Midbrain (tissue), 1 donor: ENCODE data around the gene ETV6.

Experiments
- DNase-seq: peaks from one replicate; lab custom pipeline; 2025; lab: John Stamatoyannopoulos, UW

ETV6 gene

DNA sequence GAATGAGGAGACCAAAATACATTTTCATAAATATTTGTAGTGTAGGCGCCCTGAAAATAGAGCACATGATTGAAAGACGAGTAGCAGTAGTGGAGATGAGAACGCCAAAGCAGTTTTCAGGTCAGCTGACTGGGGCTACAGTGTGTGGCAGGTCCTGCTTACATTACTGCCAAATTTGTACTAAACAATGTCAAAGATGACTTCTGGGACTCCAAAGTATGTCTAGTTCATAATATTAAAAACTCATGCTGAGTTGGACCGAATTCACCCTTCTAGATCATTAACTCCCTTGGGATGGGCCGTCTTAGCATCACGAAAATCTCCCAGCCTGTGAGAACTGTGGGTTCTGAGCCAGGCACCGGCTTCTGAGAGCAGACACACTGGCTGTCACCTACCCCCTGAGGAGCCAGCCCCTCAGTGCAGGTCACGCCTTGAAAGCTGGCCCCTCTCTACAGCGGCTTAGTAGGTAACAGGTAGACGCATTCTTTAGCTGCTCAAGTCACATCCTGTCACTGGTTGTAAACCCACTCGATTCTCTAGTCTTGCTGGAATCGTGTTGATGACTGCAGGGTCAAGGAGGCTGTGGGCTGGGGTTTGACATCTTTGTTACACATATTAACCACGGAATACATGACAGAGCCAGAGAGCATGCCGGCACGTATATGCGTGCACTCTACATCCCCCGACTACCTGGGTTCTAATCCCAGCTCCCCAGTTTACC is 210.4 kb downstream of the ETV6 start:
- no peak for DNase-seq

DNA sequence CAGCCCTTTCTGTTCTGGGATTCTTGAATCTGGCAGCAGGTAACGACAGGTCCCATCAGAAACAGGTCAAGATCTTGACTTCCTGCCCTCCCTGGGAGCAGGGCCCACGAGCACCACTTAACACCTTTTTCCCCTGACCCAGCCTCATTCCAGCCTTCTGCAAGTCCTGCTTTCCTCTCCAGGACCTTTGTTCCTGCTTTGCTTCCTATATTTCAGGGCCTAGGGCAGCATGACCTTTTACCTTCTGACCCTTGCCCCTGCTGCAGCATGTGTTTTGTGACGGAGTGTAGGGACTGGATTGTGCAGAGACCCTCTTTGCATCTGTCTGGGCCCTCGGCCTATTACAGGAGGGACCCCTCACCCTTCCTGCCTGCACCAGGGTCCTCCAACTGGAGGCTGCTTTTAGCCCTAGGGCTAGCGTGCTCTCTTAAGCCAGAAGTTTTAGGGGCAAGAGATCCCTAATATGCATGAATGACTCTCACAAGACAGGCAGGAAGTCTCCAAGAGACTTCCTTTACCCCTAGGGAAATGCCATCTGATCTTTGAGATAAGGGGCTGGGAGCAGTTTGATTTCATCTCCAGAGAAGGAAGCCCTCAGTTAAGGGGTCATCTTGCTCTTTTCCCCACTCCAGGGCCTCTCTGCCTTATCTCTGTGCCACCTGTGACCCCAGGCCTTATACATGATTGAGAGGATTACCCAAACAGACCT is 211.8 kb downstream of the ETV6 start:
- DNase-seq = no peak

DNA sequence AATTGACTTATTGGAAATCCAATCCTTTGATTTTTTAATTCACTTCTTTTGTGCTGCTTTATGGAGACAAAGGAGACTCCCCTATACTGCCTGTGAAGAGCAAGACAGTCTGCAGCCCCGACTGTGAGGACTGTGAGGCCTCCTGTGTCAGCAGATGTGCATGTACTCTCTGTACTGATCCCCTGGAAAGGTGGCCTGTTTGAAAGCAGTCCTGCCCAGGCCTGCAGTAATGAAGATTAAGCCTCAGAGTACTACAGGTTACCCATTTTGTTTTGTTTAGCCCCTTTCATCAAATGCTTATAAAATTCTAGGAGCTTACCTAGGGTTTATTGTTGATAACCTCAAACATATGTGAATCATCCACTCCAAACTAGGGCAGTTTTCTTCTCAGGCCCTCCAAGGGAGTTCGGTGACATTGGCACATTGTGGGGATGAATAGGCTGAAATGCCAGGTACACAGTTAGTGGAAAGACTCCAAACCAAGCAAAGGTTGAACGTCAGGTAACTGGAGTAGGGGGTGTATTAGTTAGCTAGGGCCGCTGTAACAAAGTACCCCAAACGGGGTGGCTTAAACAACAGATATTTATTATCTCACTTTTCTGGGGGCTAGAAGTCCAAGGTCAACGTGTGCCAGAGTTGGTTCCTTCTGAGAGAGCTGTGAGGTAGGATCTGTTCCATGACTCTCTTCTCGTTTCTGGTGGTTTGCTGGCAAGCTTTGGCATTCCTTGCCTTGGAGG is 212.6 kb downstream of the ETV6 start:
- no peak for DNase-seq

DNA sequence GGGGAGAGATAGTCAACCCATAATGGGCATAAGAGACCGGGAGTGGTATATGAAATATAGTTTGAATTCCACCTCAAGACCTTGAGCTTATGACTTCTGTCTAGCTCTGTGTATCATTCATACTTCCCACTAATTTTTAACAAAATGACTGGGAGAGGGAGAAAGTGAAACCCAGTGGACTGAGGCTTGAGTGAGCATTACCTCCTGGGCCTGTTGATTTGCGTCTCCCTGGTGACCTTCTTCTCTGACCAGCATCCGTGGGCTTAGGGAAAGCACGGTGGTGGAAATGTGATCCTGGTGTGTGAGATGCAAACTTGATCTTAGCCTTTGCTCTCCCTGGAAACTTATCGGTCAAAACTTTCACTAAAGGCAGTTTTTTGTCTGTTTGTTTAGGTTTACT is 213.3 kb downstream of the ETV6 start:
- no peak for DNase-seq

DNA sequence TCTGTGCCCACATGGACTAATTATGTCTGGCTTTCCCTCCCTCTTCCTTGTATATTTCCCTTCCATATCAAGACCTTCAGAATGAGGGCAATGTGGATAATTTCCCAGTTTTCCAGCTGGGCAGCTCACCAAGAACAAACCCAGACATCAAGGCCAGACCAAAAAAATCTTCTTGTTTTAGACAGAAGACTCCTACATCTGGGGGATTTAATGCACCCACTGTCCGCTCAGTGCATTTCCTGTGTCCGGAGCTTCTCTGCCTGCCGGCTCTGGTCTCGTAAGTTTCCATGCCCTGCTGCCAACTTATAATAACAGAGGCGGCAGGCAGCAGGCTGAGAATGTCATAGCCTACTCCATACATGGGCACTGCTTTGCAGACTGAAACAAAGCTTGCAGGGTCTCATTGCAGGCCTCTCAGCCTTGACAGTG is 214.0 kb downstream of the ETV6 start:
- DNase-seq = peak; percentile 35

DNA sequence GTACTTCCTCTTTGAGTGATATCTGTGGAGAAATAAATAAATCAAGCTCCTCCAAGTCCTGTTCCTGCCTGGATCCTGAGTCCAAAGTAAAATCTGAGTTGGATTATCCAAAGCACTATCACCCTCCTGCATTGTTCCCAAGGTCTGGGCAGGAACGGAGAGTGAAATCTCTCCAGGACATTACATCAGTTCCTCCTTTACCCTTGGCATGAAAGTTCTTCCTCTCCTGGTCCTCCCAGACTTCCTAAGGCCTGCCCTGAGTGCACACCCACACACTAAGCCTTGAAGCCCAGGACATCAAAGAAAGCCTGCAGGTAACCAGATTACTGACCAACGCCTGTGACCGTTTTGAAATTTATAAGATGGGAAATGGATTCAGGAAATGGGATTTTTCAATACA is 214.5 kb downstream of the ETV6 start:
- DNase-seq = no peak

DNA sequence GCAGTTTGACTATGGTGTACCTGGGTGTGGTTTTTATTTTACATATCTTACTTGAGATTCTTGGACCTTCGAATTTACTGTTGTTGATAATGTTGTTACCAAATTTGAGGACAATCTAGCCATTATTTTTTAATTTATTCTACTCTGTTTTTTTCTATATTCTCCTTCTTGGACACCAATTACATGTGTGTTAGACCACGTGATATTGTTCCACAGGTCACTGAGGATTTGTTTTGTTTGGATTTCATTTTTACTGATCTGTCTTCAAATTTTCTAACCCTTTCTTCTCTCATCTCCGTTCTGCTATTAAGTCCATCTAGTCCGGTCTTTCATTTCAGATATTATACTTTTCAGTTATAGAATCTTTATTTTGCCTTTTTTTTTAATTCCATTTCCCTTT is 216.3 kb downstream of the ETV6 start:
- DNase-seq = no peak

DNA sequence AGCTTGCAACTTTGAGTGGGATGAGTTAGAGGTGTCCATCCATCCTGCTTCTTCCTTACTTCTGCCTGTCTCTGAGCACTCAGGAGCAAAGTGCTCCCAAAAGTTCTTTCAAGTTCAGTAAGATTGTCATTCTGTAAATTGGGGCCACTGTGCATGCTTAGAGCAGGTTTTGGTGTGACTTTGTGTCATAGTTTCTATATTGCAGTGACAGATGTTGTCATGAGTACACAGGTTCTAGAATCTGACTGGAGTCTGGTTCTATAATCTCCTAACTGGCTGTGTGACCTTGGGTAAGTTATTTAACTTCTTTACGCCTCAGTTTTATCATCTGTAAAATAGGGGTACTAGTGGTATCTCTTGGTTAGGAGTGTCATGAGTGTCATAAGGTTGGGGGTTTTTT is 218.6 kb downstream of the ETV6 start:
- no peak for DNase-seq

DNA sequence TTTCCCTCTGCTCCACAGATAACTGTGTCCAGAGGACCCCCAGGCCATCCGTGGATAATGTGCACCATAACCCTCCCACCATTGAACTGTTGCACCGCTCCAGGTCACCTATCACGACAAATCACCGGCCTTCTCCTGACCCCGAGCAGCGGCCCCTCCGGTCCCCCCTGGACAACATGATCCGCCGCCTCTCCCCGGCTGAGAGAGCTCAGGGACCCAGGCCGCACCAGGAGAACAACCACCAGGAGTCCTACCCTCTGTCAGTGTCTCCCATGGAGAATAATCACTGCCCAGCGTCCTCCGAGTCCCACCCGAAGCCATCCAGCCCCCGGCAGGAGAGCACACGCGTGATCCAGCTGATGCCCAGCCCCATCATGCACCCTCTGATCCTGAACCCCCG is 219.9 kb downstream of the ETV6 start:
- DNase-seq = no peak

DNA sequence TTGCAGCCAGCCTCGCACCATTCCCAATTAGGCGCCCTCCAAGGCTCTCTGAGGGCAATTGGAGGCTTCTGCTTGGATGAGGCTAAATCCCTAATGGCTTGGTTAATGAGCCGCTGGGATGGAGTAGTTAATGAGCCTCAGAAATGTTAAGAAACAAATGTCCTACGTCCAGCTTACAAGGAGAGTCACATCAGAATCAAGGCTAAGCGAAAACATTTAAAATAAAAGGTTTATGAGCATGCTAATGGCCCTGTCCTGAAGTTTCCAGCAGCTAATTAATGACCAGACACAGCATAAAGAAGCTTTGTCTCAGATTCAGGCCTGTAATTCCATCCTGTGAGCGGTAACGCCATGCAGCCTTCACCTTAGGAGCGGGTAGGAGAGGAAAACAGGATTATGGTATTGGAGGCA is 220.6 kb downstream of the ETV6 start:
- DNase-seq = no peak

DNA sequence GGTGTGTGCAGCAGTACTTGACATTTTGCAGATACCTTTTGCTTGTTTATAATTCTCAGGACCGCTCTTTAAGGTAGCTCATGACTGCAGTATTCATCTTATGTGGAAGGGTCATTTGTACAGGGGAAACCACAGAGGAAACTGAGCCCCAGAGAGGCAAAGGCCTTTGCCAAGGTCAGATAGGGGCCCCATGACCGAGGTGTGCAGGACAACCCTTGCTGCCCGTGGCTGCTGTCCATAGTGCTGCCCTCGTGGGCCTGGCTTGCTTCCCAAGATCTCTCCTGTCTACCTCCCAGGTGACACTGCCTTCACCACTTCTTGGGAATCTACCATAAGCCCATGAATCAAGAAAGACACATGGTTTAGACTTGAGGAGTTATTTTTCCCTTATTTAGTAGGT is 222.6 kb downstream of the ETV6 start:
- no peak for DNase-seq

DNA sequence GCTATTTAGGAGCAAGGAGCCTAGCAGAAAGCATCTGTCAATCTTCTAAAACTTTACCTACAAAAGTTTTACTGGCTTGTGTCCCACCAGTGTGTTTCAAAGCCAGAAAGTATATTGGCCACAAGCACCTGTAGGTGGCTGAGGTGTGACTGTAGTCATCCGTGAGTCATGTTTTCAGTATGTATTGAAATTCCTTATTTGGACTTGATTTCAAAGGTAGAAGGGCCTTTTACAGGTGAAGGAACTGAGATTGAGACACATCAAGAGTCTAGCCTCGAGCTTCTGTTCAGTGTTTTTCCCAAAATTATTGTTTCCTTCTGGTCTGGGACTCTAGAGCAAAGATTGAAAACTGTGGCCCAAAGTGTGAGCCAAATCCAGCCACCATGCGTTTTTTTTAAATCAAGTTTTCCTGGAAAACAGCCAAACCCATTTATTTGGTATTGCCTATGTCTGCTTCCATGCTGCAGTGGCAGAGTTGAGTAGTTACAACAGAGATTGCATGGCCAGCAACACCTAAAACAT is 226.0 kb downstream of the ETV6 start:
- DNase-seq = no peak

DNA sequence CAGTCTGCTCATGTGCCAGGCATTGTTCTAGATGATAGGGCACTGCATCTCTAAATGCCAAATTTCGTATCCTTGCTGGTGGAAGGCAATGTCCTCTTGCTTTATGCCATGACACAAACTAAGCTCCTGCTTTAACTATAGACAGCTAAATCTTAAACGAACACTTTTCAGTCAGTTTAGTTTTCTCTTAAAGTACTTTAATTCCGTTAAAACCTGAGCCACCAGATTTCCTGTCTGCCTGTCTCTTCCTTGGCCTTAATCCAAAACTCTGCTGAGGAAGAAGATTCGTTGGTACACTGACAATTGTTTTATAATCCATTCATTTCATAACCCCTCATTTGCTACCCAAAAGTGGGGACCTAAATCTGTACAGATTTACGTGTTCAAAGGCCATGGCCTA is 226.8 kb downstream of the ETV6 start:
- no peak for DNase-seq

DNA sequence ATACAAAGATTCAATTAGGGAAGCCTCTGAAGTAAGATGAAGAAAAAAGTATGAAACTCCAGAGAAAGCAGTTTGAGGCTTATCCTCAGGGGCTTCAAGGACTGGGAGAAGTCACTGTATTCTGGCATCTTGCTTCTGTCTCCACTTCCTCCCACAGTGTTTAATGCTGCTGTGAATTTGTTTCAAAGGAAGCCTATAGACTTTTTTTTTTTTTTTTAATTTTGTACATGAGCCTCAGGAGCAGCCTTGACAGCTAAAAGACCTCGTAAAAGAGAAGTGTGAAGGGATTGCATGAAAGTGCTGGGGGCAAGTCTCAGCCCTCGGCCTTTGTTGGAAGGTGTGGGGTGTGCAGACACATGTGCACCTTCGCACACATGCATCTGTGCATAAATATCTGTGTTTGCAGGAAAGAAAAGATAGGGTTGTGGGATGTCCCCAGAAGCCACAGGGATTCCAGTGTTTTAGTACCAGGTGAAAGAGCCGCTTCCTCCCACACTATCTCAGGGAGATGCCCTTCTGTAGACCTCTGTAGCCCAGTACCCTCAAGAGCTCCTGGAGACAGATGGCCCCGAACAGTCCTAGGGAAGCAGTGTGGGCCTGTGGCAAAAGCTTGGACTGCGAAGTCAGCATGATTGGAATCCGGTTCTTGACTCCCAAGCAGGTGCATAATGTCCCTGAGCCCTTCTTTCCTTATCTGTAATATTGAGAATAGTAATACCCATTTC is 227.8 kb downstream of the ETV6 start:
- DNase-seq = no peak

DNA sequence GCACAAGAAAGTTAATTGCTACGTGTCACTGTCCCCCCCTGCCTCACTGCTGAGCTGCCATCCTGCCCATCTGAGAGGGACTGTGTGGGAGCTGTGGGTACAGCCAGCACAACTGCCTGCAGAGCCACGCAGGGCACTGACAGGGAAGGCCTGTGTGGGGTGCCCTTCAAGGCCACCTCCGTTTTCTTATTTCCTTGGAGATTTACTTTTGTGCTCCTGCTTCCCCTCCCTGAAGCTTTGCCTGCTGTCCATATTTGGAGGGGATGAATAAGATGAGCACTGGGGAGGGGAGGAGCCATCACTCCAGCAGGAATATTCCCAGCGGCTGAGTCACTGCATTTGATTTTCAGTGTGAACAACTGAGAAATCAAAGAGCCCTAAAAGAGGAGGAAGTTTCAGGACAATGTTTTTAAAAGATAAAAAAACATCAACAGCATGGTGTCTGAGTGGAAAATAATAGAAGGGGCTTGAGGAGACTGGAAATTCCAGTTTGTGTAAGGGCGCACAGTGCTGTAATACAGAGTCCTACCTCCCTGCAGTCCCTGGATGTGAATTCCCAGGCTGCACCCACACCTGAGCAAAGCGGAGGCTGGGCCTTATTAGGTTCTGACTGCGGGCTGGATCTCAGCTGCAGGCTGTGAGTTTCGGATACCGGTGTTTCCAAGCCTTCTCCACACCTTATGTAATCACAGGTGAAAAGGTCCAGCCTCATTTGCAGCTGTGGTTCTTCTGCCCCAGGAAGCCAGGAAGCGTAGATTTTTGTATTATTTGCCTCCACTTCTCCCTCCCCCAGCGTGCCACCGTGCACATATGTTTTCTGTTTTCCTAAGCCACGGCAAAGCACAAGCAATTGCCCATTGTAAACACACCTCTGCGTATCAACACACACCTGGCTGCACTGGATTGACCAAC is 228.7 kb downstream of the ETV6 start:
- no peak for DNase-seq

DNA sequence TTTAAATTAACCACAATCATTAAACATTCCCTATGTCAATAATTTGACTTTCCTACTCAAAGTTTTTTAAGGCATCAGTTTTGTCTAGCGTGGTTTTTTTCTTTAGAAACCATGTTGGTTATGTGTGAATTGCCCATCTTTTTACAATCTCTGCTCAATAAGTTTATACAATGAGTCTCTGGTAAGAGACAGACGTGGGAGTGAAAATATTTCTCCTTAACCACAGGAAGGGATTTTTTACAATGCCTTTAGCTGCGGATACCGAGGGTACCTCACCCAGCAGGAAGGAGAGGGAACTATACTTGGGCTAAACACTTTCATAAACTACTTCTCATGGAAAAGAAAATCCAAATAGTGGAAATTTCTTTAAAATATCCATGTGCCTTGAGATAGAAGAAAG is 229.8 kb downstream of the ETV6 start:
- DNase-seq = no peak

DNA sequence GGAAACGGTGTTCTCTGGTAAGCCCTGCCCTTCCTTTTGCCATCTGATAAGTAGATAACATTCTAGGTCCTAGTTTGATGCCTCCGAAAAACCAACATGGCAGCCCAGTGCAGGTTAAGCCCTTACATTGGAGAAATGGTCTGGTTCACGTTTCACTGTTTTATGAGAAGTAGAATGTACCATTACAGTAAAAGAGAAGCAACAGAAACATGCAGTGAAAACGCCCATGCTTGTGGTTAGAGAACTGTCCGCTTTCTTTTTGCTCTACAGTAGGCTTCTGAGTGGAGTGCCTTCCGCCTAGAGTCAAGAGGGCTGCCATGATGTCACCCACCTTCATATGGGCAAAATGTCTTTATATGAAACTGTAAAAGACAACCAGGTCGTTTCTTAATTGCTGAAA is 230.9 kb downstream of the ETV6 start:
- no peak for DNase-seq

DNA sequence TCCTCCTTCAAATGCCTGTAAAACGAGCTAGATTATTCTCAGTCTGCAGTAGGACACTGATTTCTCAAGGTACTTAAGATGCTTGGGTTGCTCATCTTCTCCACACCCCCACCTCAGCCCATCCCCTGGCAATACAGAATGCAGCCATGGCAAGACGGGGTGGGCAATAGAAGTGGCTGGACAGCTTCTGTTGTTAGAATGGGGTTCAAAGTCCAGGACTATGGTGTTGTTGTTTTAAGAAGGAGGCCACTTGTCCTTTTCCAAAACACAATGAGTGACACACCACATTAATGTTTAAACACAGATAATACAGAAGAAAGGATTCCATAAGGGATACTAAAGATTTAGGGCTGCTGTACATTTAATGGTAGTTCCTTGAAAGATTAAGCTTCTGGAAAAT is 232.4 kb downstream of the ETV6 start:
- no peak for DNase-seq

DNA sequence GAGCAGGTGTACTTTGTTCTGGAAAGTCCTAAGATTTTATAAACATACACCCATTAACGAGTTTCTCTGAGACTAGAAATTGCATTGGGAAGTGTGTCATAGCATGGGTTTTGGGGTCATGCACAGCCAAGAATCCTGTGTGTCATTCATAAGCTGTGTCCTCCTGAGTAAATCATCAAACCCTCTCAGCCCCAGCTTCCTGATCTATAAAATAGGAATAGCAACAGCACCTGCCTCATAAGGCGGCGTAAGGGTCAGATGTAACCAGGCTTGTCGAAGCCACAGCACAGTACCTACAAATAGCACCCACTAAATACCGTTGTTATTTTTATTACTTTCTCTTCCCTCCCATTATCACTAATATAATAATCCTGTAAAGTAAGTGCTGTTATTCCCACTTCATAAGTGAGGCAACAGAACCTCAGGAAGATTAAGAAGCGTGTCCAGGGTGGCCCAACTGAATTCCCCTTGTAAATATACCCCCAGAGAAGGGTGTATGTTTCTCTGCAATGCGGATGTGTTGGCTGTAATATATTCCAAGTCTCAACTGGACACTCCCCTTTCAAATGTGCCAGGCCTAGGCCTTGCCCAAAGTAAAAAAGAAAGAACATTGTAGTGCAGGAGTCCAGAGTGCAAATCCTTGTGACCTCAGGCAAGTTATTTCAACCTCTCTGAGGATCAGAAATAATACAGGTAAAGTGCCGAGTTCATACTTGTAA is 233.0 kb downstream of the ETV6 start:
- DNase-seq = no peak

DNA sequence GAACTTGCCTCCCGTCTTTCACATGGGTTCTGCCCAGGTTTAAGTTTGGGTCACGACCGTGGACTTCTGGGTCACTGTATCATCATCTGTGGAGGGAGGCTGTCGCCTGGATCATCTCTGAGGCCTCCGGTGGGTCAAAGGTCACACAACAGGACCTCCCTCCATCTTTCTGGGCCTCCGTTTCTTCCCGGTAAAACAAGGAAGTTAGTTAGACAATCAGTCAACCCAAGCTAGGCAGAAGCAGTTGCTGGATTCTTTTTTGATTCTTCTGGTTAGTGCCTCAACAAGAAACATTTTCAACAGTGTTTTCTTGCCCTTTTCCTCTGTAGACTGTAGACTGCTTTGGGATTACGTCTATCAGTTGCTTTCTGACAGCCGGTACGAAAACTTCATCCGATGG is 234.6 kb downstream of the ETV6 start:
- no peak for DNase-seq

DNA sequence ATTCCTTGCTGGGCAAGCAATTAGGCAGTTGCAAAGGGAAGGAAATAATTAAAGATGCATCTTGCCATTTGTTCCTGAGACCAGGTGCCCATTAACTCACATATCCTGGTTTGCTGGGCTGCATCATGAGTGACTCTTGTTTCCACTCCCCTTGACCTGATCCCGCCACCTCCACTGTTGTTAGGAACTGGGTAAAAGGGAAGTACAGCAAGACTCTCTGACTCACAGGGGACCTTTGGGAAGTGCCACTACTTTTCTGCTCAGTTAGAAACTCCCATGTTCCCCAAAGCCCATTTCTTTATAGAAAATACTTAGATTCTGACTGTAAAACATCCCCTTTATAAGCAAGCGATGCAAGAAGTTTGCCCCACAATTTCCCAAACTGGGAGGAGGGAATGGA is 235.2 kb downstream of the ETV6 start:
- no peak for DNase-seq
